GM12865 (cell line): Measurements from ENCODE around the gene PDCD4.
A peak's percentile ranks its signal among the peaks of the same experiment; 100 is the strongest.
"Not testable (repeated sequence)": the region's sequence is repeated elsewhere in the genome, so short reads cannot be mapped to it uniquely, and the experiment has no call there.

Experiments
- DNase-seq: peaks from one replicate; pipeline ENCODE4 v3.0.0; 2010; ENCODE audit warnings: low read depth
- H3K4me3 ChIP-seq: 2 replicates; pipeline ENCODE4 v1.5.1; 2011; ENCODE audit warnings: mild to moderate bottlenecking, low read depth, low read length, control low read depth
- CTCF ChIP-seq: IDR thresholded peaks from 2 replicates; pipeline ENCODE4 v1.5.1; 2011; ENCODE audit warnings: low read length, control low read depth, low read depth, inconsistent platforms; ENCODE audit not compliant: insufficient read depth; ENCODE audit errors: missing control alignments

The PDCD4 gene

GRCh38 chr10:110912374-110912773, 40.6 kb downstream of the PDCD4 start:
- no peak for DNase-seq
- TF ChIP-seq CTCF: no peak
- H3K4me3 ChIP-seq: no peak overlapping the region

DNA sequence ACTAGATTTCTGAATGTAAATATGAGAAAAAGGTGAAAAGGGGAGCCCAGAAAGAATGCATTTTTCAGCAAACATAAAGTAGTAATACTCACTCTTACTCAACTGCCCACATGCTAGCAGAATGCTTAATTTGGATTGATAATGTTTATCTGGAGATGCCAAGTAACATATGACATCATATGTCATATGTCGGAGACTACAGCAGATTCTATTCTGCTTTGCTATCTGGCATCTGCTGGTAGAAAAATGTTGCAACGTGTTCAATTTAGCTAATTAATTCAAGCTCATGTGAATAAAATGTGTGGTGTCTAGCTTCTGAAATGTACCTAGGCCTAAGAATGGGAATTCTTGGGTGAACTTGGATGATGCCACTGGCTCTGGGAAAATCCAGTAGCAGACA, 42.7 kb downstream of the PDCD4 start:
- no peak for TF ChIP-seq CTCF
- no peak overlapping the region for H3K4me3 ChIP-seq
- no peak for DNase-seq

DNA sequence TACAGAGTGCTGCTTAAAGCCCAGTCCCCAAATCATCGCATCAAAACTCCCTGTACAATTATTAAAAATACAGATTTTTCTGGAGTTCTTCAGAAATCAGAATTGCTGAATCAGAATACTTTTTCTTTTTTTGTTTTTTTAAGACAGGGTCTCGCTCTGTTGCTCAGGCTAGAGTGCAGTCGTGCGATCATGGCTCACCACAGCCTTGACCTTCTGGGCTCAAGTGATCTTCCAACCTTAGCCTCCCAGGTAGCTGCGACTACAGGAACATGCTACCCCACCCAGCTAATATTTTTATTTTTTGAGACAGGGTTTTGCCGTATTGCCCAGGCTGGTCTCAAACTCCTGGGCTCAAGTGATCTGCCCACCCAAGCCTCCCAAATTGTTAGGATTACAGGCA, 43.3 kb downstream of the PDCD4 start:
- TF ChIP-seq CTCF: no peak
- H3K4me3 ChIP-seq: no peak overlapping the region
- DNase-seq: no peak

- DNase-seq, H3K4me3 ChIP-seq: not testable (repeated sequence)
These were observed 43.9 kb downstream of the PDCD4 start for GRCh38 chr10:110915600-110915999.

- no peak for DNase-seq
- no peak for TF ChIP-seq CTCF
- H3K4me3 ChIP-seq: no peak overlapping the region
These were observed 45.0 kb downstream of the PDCD4 start for GRCh38 chr10:110916554-110917346.

GRCh38 chr10:110918269-110918642, 46.5 kb downstream of the PDCD4 start:
- no peak for DNase-seq
- peak overlapping the region; percentile 96 for H3K4me3 ChIP-seq
- TF ChIP-seq CTCF: no peak

GRCh38 chr10:110918643-110919348, 47.1 kb downstream of the PDCD4 start, which contains the start of gene BBIP1:
Gene BBIP1 (minus strand): TSS chr10:110919180. CDS start chr10:110918157, 1,023 bp downstream.
- TF ChIP-seq CTCF: no peak
- DNase-seq: peak; percentile 96
- peak within 1 kb of the TSS; percentile 96 for H3K4me3 ChIP-seq
